GF-D8 (cell line): ENCODE results near the gene R3HDM2.
"Not testable (repeated sequence)": the region's sequence is repeated elsewhere in the genome, so short reads cannot be mapped to it uniquely, and the experiment has no call there.

Experiments used
- DNase-seq: peaks from one replicate; lab custom pipeline; 2025; lab: John Stamatoyannopoulos, UW

R3HDM2 gene

GRCh38 chr12:57426948-57427347 is 3.9 kb downstream of the R3HDM2 start:
- DNase-seq, result not testable (repeated sequence)

DNA sequence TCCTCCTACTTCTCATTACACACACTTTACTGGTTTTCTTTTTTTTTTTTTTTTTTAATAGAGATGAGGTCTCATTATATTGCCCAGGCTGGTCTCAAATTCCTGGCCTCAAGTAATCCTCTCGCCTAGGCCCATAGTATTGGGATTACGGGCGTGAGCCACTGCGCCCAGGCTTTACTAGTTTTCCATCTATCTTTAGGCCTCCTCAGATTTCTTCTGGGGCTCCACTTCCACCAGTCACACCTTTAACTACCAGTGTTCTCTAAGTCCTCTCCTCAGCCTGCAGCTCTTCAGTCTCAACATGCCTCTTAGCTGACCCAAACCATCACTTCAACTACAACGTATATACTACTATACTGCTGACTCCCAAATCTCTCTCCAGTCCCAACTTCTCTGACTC is 10.4 kb downstream of the R3HDM2 start:
- no peak for DNase-seq

GRCh38 chr12:57419495-57419894 is 11.3 kb downstream of the R3HDM2 start:
- DNase-seq, result no peak

- DNase-seq, result no peak
Observed at GRCh38 chr12:57418255-57418654, 12.6 kb downstream of the R3HDM2 start.

DNA sequence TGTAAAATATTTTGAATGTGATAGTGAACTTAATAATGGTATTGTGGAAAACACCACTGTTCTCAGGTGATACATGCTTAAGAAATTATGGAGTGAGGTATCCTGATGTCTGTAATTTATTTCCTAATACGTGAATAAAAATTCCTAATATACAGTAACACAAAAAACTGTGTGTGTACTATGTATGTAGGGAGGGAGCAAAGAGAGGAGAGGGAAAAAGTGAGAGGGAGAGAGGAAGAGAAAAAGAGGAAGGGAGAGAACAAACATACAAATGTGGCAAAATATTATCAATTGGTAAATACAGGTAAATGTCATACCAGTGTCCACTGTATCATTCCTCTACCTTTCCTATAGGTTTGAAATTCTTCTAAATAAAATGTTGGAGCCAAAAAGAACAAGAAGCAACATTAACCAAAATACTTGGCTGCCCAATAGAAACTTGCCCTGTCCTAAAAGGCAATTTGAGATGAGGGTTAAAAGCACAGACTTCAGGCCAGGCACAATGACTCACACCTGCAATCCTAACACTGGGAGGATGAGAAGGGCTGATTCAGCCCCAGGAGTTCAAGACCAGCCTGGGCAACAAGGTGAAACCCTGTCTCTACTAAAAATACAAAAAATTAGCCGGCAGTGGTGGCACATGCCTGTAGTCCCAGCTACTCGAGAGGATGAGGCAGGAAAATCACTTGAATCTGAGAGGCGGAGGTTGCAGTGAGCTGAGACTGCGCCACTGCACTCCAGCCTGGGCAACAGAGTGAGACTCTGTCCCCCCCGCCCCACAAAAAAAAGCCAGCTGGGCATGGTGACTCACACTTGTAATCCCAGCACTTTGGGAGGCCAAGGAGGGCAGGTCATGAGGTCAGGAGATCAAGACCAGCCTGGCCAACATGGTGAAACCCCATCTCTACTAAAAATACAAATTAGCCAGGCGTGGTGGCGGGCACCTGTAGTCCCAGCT is 14.5 kb downstream of the R3HDM2 start:
- no peak for DNase-seq

DNA sequence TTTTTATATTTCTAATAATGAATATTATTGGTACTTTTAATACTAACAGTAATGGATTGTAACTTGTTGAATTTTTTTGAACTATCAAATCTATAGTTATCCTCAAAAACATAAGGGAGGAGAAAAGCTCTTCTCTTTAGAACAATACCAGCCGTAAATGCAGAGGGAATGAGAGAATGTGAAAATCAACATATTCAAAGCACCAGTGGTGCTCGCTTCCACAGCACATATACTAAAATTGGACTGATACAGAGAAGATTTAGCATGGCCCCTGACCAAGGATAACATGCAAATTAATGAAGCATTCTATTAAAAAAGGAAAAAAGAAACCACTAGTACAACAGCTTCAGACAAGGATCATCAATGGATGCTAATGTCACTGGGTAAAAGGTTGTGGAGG is 15.8 kb downstream of the R3HDM2 start:
- DNase-seq, result no peak

DNA sequence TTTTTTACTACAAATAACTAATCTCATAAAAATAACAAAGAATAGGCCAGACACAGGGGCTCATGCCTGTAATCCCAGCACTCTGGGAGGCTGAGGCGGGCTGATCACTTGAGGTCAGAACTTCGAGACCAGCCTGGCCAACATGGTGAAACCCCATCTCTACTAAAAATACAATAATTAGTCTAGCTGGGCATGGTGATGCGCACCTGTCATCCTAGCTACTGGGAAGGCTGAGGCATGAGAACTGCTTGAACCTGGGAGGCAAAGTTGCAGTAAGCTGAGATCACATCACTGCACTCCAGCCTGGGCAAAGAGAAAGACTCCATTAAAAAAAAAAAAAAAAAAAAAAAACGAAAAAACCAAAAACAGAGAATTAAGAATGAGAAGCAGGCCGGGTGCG is 16.7 kb downstream of the R3HDM2 start:
- not testable (repeated sequence) for DNase-seq

DNA sequence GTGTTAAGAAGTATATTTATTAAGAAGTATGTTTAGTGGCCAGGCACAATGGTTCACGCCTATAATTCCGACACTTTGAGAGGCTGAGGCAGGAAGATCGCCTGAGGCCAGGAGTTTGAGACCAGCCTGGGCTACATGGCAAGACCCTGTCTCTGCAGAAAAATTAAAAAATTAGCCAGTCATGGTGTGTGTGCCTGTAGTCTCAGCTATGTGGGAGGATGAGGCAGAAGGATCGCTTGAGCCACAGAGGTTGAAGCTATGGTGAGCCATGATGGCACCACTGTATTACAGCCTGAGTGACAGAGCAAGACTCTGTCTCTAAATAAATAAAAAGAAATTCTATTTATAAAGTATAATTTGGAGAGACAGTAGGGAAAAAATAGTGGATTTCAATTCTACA is 20.3 kb downstream of the R3HDM2 start:
- no peak for DNase-seq

- no peak for DNase-seq
Observed at GRCh38 chr12:57404966-57405640, 25.7 kb downstream of the R3HDM2 start.

GRCh38 chr12:57402156-57402555 is 28.7 kb downstream of the R3HDM2 start:
- not testable (repeated sequence) for DNase-seq

- no peak for DNase-seq
Observed at GRCh38 chr12:57401165-57401564, 29.7 kb downstream of the R3HDM2 start.

GRCh38 chr12:57399718-57400463 is 31.0 kb downstream of the R3HDM2 start:
- DNase-seq, result not testable (repeated sequence)

- no peak for DNase-seq
Observed at GRCh38 chr12:57397441-57397840, 33.4 kb downstream of the R3HDM2 start.

DNA sequence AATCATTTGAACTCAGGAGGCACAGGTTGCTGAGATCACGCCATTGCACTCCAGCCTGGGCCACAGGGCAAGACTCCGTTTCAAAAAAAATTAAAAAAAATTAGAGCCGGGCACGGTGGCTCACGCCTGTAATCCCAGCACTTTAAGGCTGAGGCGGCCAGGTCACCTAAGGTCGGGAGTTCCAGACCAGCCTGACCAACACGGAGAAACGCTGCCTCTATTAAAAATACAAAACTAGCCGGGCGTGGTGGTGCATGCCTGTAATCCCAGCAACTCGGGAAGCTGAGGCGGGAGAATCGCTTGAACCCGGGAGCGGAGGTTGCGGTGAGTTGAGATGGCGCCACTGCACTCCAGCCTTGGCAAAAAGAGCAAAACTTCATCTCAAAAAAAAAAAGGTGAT is 35.7 kb downstream of the R3HDM2 start:
- DNase-seq, result no peak

GRCh38 chr12:57390174-57390573 is 40.7 kb downstream of the R3HDM2 start:
- DNase-seq, result no peak

DNA sequence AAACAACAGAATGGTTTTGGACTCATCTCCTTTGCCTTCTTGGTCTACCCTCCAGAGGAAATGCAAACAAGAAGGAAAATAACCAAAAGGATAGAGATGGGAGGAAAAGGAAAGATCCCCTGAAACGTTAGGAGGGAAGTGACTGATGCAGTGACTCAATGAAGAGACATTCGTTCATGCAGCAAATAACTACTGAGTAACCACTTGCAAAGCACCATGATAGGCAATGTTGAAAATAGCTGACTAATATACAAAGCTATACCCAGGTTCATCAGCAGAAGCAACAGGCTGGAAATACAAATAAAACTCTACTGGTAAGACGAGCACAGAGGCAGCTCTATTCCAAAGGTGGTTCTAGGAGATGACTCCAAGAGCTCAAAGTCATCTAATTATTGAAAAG is 41.8 kb downstream of the R3HDM2 start:
- DNase-seq, result no peak

- no peak for DNase-seq
Observed at GRCh38 chr12:57388425-57388824, 42.4 kb downstream of the R3HDM2 start.

DNA sequence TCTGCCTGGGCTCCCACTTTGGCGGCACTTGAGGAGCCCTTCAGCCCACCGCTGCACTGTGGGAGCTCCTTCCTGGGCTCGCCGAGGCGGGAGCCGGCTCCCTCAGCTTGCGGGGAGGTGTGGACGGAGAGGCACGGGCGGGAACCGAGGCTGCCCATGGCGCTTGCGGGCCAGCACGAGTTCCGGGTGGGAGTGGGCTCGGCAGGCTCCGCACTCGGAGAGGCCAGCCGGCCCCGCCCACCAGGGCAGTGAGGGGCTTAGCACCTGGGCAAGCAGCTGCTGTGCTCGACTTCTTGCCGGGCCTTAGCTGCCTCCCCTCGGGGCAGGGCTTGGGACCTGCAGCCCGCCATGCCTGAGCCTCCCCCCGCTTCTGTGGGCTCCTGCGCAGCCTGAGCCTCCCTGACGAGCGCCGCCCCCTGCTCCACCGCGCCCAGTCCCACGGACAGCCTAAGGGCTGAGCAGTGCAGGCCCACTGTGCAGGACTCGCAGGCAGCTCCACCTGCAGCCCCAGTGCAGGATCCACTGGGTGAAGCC is 44.6 kb downstream of the R3HDM2 start:
- DNase-seq, result no peak

DNA sequence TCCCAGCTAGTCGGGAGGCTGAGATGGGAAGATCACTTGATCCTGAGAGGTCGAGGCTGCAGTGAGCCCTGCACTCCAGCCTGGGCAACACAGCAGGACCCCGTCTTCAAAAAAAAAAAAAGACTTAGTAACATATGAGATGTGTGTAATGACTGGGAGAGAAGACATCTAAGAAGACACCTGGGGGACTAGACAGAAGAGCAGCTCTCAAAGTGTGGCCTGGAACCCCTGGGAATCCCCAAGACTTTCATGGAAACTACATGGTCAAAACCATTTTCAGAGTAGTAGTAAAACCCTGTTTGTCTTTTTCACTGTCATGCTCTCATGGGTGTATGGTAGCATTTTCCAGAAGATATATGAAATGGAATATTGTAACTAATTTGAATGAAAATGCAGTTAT is 45.3 kb downstream of the R3HDM2 start:
- no peak for DNase-seq

DNA sequence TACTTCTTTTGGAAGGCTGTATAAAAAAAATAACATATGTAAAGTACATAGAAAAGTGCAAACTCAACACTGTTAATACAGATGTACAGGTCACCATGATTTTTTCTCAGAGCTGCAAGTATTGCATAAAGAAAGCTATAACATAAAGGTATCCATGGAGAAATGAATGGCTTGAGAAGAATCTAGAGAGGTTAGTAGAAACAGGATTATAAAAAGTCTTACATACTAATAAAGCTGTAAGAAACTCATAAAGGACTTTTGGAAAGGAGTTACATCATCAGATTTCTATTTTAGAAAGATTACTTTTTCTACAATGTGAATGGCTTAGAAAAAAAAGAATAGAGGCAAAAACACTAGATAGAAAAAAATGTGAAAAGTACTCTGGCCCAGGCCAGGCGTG is 46.4 kb downstream of the R3HDM2 start:
- no peak for DNase-seq

DNA sequence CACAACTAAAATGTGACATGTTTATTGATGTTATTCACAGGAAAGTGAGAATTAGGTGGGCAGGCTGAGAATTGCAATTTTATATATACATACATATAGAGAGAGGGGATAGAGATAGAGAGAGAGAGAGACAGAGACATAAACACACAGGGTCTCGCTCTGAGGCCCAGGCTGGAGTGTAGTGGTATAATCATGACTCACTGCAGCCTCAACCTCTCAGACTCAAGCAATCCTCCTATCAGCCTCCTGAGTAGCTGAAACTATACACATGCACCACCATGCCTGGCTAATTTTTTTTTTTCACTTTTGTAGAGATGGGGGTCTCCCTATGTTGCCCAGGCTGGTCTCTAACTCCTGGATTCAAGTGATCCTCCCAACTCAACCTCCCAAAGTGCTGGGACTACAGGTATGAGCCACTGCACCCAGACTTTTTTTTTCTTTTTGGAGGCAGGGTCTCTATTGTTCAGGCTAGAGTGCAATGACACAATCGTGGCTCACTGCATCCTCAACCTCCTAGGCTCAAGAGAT is 49.1 kb downstream of the R3HDM2 start:
- no peak for DNase-seq

- no peak for DNase-seq
Observed at GRCh38 chr12:57380300-57380699, 50.5 kb downstream of the R3HDM2 start.
